Daoy (cell line): Measurements from ENCODE around the gene RPL29. TPM values are rescaled to one million over a fixed set of nuclear protein-coding genes. Genes with fewer than 3 reads are reported as not detected.
"Not testable (repeated sequence)": the region's sequence is repeated elsewhere in the genome, so short reads cannot be mapped to it uniquely, and the experiment has no call there.

Experiments used
- DNase-seq: peaks from one replicate; pipeline ENCODE4 v3.0.0-alpha.2; 2015; ENCODE audit warnings: low read depth
- total RNA-seq: library from RNA; depleted of rRNA; stranded (reverse); fragments of >200 nt; shearing (Covaris generic); gene quantifications from 2 replicates; pipeline ENCODE4 v1.2.3, GENCODE V29; 2014; rRNA removed

Gene RPL29
- 865 and 1,191 TPM in 2 replicates for total RNA-seq

DNA sequence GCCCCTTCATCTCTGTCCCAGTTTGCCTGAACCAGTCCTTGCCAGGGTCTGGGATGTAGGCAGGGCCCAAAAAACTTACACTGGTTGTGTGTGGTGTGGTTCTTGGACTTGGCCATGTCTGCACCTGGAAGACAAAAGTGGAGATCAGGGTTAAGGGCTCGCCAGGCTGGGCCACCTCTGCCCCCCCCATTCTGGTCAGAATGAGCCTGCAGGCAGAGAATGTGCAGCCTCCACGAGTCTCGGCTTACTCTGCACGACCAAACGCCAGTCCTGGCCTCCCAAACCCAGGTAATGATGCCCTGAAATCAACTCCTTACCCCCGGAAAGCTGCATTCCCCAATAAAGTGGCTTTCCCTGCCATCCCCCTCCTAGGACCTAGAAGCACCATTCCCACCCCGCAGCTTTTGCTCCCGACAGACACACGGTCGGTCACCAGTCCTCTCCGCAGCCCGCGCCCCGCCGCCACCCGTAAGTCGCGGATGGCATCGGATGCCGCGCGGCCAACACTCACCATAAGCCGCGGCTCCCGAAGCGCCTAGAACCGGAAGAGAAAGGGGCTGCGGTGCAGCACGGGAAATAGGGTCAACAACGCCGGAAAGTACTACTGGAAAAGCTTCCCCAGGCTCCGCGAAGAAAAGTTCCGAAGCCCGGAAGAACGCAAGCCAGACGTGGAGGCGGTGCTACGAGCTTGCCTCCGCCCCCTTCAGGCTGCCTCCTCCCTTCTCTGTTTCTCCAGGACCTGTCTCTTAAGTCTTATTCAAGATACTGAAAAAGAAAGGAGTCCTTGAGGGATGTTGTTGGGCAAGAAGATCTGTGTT is at the start of gene RPL29:
TSS of gene RPL29 (minus strand) at position 550 of the 818 bp plus-strand sequence. CDS start at position 116, 434 bp downstream.
- peak; percentile 90 for DNase-seq

DNA sequence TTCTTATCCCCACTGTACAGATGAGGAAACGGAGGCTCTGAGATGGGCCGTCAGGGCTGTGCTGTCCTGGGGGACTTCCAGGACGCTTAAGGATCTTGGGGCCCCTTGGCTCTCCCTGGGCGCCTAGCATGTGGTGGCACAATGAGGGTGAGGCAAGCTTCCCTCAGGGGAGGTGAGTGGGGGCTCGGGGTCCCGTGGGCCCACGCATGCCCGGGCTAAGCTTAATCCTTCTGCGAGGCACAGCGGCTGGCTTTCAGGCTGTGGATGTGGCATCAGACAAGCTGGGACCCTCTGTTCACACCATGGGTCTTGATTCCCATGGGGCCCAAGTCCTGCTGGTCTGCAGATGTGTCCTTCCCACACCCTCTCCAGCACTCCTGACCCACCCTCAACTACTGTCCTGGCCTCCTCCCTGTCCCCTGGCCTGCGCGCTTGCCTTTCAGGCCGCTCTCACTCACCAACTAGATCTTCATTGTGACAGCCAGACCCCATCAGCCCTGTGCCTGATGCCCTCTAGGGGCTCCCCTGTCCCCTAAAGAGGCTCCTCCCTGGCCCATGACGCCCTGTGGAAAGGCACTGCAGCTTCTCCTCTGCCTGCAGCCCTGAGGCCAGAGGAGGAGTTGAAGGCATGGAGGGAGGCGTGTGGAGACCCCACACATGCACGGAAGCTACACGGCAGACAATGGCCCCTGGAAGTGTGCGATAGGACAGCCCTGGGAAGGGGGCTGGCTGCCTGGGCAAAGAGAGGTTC is 49.3 kb upstream of the RPL29 start:
- DNase-seq, result no peak

DNA sequence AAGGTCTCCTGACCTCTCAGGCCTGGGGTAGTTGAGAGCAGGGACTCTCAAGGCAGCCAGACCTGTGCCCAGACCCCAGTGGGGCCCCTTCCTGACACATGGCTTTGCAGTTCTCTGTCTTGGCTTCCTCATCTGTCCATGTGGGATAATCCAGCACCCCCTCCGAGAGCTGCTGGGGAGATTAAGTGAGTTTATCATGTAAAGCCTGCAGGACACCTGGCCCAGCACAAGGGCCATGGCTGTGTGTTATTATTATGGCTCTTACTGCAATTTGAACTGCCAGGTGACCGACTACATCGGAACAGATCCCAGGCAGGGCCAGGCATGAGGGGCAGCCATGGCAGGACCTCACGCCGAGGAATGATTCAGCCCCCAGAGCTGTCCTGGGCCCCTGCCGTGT is 48.1 kb upstream of the RPL29 start:
- peak; percentile 32 for DNase-seq

DNA sequence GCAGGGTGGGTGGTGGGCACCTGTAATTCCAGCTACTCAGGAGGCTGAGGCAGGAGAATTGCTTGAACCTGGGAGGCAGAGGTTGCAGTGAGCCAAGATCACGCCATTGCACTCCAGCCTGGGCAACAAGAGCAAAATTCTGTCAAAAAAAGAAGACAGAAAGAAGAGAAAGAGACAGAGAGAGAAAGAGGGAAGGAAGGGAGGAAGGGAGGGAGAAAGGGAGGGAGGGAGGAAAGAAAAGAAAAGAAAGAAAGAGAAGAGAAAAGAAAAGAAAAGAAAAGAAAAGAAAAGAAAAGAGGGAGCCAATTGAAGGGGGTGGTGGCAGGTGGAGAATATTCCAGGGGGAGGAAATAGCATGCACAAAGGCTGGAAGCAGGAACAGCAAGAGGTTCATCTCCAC is 47.3 kb upstream of the RPL29 start:
- not testable (repeated sequence) for DNase-seq

DNA sequence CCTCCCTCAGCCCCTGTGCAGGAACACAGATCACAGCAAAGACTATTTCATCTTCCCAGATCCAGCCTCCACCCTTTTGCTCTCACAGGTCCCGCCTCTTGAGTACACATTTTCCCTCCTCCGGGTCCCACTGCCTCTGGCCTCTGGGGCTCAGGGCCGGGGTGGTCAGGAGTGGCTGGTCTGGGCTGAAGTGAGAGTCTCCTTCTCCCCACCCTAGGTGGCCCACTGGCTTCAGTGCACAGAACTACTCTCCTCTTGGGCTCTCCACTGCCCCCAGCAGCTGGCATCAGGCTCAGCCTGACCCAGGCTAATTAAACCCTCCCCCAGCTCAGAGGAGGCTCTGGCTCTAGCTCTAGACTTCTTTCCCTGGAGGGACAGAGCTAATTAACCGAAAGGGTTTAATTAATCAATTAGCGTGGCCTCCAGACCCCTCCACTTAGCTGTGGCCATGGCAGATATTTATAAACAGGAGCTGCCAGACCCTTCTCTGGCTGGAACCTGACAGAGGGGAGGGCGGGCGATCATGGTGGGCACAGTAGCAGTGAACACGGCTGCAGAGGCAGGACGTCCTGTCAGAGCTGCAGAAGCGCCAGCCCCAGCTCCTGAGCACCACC is 45.5 kb upstream of the RPL29 start:
- no peak for DNase-seq

DNA sequence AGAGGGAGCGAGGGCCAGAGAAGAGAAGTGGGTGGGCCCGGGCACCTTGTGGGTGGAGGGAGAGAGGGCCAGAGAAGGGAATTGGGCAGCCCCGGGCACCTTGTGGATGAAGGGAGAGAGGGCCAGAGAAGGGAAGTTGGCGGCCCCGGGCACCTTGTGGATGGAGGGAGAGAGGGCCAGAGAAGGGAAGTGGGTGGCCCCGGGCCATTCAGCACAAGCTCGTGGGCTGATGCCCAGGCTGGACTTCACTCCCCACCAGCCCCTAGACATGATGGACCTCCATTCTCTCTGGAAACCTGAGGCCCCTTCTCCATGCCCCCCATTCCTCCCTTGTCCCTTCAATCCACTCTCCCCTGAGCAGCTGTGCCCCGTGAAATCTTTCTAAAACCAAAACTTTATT is 44.9 kb upstream of the RPL29 start:
- no peak for DNase-seq

DNA sequence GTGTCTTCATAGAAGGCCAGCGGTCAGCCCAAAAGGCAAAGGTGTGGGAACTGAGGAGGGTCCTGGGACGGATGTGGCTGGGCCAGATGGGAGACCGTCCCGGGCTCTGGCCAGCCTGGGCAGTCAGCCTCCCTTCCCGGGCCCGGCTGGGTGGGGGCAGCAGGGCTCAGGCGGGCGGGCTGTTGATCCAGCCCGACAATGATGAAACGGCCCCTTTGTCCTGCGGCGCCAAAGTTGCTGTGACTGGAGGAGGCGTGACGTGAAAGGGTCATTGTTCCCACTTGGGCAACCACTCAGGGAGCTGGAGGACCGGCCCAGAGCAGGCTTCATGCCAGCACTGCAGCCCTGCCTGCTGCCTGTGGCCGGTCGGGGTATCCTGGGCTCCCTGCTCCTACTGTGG is 44.2 kb upstream of the RPL29 start:
- DNase-seq, result no peak

DNA sequence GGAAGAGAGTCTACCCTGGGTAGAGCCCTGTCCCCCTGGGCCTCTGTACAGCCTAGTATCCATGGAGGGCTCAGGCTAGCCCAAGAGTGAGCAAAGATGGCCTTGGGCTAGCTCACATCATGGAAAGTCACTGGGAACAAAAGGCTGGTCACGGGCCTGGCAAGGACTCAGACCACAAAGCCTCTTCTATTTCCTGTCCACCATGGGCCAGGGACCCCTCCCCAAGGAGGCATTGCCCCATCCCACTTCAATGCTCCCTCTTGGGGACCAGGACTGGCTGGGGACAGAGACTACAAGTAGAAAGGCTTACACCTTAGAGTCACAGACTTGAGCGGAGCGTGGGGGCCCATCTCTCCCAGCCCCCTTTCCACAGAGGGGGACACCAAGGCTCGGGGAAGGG is 43.7 kb upstream of the RPL29 start:
- no peak for DNase-seq

DNA sequence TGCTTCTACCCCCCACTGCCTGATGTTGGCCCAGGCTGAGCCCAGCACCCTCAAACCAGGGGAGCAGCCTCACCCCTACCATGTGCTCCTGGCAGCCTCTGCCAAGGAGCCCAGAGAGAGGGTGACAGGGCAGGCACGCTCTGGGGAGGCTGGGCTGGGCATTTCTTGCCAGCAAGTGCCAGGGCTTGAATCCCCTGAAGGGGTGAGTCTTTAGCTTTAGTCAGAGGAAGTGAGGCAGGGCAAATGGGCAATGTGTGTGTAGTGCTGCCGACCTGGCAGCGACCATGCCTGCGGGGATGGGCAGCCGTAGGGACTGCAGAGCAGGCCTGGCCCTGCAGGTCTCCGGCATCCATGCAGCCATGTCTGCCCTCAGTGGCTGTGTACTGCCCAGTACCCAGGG is 42.5 kb upstream of the RPL29 start:
- no peak for DNase-seq

DNA sequence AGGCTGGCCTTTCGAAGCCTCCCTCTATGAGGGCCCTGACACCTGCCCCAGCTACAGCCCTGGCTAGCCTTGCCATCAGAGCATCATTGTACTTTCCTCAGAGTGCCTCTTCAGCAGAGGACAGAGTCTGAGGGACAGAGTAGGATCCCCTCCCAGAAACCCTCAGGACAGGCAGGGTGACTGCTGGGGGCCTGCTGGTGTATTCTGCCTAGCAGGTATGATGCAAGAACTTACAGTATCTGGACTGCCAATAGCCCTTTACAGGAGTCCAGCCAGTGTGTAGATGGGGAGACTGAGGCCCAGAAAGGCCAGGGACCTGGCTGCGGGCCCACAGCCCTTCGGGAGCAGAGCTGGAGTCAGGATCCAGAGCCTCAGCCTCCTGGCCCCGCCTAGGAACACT is 41.6 kb upstream of the RPL29 start:
- DNase-seq, result no peak

DNA sequence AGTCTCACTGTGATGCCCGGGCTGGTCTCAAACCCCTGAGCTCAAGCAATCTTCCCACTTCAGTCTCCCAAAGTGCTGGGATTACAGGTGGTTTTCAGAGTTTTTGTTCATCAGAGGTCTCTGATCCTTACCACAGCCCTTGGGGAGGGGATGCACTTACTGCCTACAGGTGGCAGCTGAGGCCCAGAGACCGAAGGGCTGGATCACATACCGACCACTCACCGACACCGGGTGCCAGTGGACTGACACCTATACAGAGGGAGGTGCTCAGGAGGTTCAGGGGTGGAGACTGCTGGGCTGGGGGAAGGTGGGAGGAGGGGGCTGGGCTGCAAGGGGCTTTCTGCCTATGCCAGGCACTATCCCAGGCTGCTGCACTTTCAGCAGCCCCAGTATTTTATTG is 41.1 kb upstream of the RPL29 start:
- no peak for DNase-seq

DNA sequence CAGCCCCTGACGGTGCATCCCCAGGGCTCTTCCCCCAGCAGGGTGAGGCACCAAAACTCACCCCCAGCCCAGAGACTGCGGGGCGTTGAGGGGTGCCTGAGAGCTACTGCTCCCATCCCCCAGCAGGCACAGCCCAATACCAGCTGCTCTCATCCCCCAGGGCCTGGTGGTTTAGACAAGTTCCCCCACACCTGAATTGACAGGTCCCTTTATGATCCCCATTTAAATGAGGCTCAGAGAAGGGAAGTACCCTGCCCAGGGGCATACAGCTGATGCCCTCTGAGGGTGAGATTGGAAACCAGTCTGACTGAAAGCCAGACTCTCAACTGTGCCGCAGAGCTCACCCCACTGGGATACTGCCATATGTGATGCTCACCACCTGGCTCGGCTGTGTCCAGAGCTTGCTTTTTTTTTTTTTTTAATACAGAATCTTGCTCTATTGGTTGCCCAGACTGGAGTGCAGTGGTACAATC is 40.6 kb upstream of the RPL29 start:
- no peak for DNase-seq

DNA sequence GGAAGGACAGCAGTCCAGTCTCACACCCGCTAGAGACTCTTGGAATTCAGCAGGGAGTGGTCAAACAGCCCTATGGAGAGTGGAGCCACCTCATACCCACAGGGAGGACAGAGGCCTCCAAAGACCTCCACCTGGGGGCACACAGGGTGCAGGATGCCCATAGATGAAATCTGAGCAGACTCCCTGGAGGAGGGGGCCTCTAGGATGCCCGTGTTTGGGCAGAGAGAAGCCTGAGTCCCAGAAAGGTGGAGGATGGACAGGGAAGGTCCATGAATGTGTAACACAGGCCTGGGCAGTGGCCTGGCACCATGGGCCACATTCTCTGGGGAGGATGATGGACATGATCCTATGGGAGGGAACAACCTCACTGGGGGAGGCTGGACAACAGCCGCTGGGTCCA is 39.0 kb upstream of the RPL29 start:
- no peak for DNase-seq

DNA sequence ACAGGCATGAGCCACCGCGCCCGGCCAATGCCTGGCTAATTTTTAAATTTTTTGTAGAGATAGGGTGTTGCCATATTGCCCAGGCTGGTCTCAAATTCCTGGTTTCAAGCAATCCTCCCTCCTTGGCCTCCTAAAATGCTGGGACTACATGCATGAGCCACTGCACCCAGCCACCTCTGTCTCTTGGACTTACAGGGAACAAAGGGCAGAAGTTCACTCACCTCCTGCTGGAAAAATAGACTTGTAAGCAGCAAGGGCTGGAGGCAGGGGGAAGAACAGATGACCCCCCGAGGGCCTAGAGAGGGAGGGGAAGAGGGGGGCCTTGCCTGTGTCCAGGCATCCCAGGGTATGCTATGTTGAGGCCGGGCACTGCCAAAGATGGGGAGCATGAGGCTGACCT is 38.5 kb upstream of the RPL29 start:
- DNase-seq, result no peak

DNA sequence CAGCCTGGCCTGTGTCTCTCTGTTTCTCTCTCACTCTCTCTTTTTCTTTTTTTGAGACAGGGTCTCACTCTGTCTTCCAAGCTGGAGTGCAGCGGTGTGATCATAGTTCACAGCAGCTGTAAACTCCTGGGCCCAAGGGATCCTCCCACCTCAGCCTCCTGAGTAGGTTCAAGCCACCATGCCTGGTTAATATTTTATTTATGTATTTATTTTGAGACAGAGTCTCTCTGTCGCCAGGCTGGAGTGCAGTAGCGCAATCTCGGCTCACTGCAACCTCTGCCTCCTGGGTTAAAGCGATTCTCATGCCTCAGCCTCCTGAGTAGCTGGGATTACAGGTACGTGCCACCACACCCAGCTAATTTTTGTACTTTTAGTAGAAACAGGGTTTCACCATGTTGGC is 38.1 kb upstream of the RPL29 start:
- DNase-seq, result not testable (repeated sequence)

DNA sequence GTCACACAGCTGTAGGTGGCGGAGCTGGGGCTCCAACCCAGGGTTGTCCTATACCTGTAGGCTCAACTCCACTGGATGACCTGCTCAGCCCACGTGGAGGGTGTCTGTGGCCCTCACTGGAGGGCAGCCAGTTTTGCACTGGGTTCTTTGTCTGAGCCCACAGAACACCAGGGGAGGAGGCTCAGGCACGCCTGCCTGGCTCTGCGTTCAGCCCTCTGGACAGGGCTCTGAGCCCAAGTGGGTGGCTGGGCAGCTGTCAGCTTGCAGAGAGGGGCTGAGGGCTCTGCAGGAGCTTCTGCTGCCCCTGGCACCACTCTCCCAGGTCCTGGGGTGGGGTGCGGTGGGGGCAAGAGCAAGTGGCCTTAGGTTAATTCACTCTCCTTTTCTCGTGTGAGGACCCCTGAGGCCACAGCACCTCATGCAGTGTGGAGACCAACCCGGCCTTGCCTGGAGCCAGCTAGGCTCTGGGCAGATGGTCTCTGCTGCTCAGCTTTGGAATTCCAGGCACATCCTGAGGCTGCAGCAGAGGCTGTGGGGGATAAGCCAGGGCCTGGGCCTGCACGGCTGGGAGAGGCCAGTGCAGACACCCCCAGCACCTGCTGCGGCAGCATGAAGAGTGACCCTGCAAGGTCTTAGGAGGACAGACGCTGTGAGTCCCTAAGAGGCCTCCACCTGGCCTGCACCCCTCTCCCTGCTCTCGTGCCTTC is 37.2 kb upstream of the RPL29 start:
- no peak for DNase-seq

DNA sequence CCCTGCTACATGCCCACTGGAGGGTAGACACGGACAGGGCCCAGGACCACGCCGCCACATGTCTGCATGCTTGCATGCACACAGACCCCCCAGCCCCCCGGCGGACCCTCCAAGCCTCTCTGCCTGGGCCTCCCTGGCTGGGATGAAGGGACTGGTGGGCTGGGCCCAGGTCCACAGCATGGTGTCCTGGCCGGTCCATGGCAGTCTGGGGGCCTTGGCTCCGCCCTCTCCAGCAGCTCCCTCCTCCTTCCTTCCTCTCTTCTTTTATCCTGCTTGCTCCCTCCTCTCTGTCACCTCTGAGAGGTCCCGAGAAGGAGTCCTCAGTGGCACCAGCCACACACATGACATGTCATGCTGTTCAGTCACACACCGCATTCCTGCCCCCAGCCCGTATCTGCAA is 36.2 kb upstream of the RPL29 start:
- DNase-seq, result no peak

DNA sequence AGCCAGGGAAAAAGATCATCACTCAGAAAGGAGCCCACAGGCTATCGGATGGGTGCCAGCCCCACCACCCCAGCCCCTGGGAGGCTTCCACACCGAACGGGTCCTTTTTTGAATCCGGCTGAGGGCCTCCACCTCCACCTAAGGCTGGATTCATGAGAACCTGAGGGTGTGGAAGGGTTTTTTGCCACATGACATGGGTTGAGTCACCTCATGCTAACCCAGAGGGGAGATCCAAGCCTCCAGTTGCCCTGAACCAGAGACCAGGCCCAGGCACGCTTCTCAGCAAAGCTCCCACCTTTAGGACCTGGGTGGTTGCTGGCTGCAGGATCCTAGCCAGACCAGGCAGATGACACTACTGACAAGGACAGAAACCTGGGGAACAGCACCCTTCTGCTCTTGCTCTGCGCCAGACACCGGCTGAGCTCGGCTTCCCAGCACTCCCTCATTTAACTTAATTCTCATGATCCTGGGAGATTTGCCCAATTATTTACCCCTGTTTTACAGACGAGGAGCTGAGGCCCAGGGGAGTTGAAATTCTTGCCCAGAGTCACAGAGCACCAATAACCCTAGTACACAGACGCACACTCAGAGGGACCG is 35.1 kb upstream of the RPL29 start:
- no peak for DNase-seq

DNA sequence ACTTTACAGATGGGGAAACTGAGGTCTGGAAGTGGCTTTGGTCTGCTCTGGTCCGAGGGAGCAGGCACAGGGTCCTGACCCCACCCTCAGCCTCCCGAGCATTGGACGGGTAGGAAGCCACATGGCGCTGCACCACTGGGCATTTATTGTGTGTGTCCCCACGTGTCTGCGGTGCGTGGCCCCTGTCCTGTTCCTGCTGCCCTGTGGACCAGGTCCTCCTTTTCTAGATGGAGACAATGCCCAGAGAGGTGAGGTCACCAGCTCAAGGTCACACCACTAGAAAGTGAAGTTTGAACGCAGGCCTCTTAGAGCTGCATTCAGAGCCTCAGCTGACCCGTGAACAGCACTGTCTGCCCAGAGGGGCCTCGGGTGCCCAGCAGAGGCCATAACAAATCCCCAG is 33.8 kb upstream of the RPL29 start:
- DNase-seq, result no peak

DNA sequence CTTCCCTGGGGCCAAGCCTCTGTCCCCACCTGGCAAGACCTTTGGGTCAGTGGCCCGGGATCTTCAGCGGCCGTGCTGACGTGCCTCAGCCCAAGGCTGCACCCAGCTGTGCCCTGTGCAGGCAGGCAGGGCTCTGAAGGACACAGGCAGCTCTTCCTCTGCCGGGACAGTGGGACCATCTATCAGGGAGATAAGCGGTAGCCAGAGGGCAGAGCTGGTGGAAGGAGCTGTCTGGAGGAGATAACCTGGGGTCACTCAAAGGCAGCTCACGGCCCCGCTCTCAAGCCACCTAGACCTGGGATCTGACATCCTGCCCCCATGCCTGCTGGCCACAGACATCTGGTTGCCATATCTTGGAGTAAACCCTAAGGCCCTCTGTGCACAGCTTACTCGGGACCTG is 33.4 kb upstream of the RPL29 start:
- no peak for DNase-seq

DNA sequence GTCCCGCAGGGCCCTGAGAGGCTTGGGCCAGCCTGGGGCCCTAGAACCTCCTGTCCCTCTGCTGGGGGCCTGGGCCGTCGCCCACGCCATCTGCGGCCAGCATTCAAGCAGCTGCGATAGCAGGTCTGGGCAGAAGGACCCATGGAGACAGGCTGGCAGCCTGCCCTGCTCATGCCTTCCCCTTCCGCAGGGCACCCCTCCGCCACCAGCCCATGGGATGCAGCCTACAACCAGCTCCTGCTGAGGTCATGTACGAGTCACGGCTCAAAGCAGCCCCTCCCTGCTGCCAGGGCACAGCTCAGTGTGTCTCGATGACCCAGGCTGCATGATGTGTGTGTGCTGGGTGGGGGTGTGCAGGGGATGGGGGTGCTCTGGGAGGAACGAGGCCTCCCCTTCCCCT is 32.9 kb upstream of the RPL29 start:
- peak; percentile 21 for DNase-seq

DNA sequence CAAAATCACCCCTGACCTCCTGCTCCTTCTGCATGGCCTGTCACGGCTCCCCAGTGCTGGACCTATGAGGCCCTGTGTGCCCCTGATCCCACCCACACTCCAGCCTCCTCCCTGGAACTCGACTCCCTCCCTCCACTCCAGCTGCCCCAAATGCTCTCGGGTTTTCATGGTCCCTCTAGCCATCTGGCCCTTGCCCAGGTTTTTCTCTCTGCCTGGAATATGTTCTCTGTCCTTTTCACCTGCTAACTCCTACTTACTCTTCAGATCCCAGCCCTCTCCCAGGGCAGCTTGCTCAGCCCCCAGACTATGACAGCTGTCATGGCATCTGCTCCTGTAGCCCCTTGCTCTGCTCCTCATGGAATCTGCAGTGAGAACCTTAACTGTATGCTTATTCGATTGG is 30.3 kb upstream of the RPL29 start:
- no peak for DNase-seq
